GM12878 (cell line): ENCODE measurements around the gene SCTR. TPM values are rescaled to one million over a fixed set of nuclear protein-coding genes. Genes with fewer than 3 reads are reported as not detected.
A peak's percentile ranks its signal among the peaks of the same experiment; 100 is the strongest.

Experiments used
- ASH2L ChIP-seq: fragments of 300-600, 200-600 bp; sonication (generic); IDR thresholded peaks from 2 replicates; pipeline ENCODE4 v1.6.1; 2017; ENCODE audit warnings: low read depth, mild to moderate bottlenecking, borderline replicate concordance
- BRCA1 ChIP-seq: IDR thresholded peaks from 2 replicates; pipeline ENCODE4 v1.6.1; 2011; ENCODE audit warnings: low read depth, low read length, improper control_type of control experiment
- CHD4 ChIP-seq: fragments of 200-600 bp; sonication (generic); IDR thresholded peaks from 2 replicates; pipeline ENCODE4 v1.6.1; 2016; ENCODE audit warnings: mild to moderate bottlenecking
- EGR1 ChIP-seq, 2 experiments: IDR thresholded peaks; 1 replicate in 1 of 2; 2 replicates in 1 of 2; pipeline ENCODE4 v1.6.1; 2011 to 2012; ENCODE audit warnings: low read depth in 2 of 2, low read length in 2 of 2, borderline replicate concordance in 1 of 2, mild to moderate bottlenecking in 1 of 2, moderate library complexity in 1 of 2
- EP300 ChIP-seq, 2 experiments: fragments of 150-350 bp in 1 of 2; IDR thresholded peaks; 2 replicates each; pipeline ENCODE4 v1.6.1; 2011 to 2012; ENCODE audit warnings: low read depth in 2 of 2, low read length in 2 of 2, borderline replicate concordance in 1 of 2, improper control_type of control experiment in 1 of 2, inconsistent platforms in 1 of 2; ENCODE audit not compliant: control insufficient read depth in 1 of 2
- HDAC6 ChIP-seq: fragments of 200-600 bp; sonication (generic); IDR thresholded peaks from one replicate; pipeline ENCODE4 v1.8.0; 2017; ENCODE audit warnings: antibody characterized with exemption; ENCODE audit not compliant: unreplicated experiment
- IRF3 ChIP-seq: fragments of 450-650 bp; IDR thresholded peaks from 2 replicates; pipeline ENCODE4 v1.6.1; 2014; ENCODE audit warnings: mild to moderate bottlenecking
- JUNB ChIP-seq: IDR thresholded peaks from 2 replicates; pipeline ENCODE4 v1.6.1; 2016; ENCODE audit warnings: antibody characterized with exemption, mild to moderate bottlenecking
- MTA3 ChIP-seq: IDR thresholded peaks from 2 replicates; pipeline ENCODE4 v1.6.1; 2012; ENCODE audit warnings: low read length, inconsistent platforms, borderline replicate concordance
- NFIC ChIP-seq: IDR thresholded peaks from 2 replicates; pipeline ENCODE4 v1.6.1; 2012; ENCODE audit warnings: low read depth, mild to moderate bottlenecking, inconsistent platforms, low read length, moderate library complexity
- NFYA ChIP-seq: IDR thresholded peaks from 2 replicates; pipeline ENCODE4 v1.6.1; 2011; ENCODE audit warnings: low read depth, mild to moderate bottlenecking, low read length, improper control_type of control experiment, borderline replicate concordance
- PAX5 ChIP-seq: IDR thresholded peaks from 2 replicates; pipeline ENCODE4 v1.6.1; 2011; ENCODE audit warnings: low read depth, low read length, borderline replicate concordance
- POLR2A ChIP-seq: IDR thresholded peaks from 2 replicates; pipeline ENCODE4 v1.6.1; 2011; ENCODE audit warnings: low read depth, mild to moderate bottlenecking, low read length
- POU2F2 ChIP-seq: IDR thresholded peaks from 3 replicates; pipeline ENCODE4 v1.6.1; 2011; ENCODE audit warnings: low read depth, mild to moderate bottlenecking, low read length, borderline replicate concordance
- RAD51 ChIP-seq: fragments of 450-650 bp; IDR thresholded peaks from 2 replicates; pipeline ENCODE4 v1.6.1; 2016; ENCODE audit warnings: moderate library complexity, mild to moderate bottlenecking, inconsistent platforms
- SKIL ChIP-seq: fragments of 450-650 bp; IDR thresholded peaks from 2 replicates; pipeline ENCODE4 v1.6.1; 2017; ENCODE audit warnings: mild to moderate bottlenecking, low read depth, inconsistent platforms; ENCODE audit not compliant: poor library complexity, severe bottlenecking
- SUZ12 ChIP-seq: fragments of 200-600 bp; sonication (generic); IDR thresholded peaks from one replicate; pipeline ENCODE4 v1.6.1; 2018; ENCODE audit warnings: antibody characterized with exemption, mild to moderate bottlenecking; ENCODE audit not compliant: unreplicated experiment
- TCF3 ChIP-seq: IDR thresholded peaks from 2 replicates; pipeline ENCODE4 v1.6.1; 2012; ENCODE audit warnings: low read depth, mild to moderate bottlenecking, low read length, borderline replicate concordance; ENCODE audit not compliant: insufficient read depth
- ZBTB33 ChIP-seq: fragments of 450-650 bp; IDR thresholded peaks from 2 replicates; pipeline ENCODE4 v1.6.1; 2017; ENCODE audit warnings: mild to moderate bottlenecking
- ZNF592 ChIP-seq: fragments of 450-650 bp; IDR thresholded peaks from 2 replicates; pipeline ENCODE4 v1.6.1; 2017; ENCODE audit warnings: mild to moderate bottlenecking, moderate library complexity
- polyA plus RNA-seq, 11 experiments: library from polyadenylated mRNA; depleted of rRNA in 4 of 11; unstranded in 6 of 11; stranded (reverse) in 5 of 11; fragments of >200 nt; fragmentation: Nextera tagmentation in 4 of 11; fragmentation: Illumina TruSeq in 1 of 11; extraction: Ambion mirVana in 4 of 11; extraction: Trizol in 1 of 11; gene quantifications; 1 replicate in 1 of 11; 2 replicates in 10 of 11; pipeline versions ENCODE4 v1.2.1 to v1.2.3, GENCODE V29; 2011 to 2016; ENCODE audit warnings: inconsistent platforms in 2 of 11, missing spikeins in 2 of 11, low read depth in 1 of 11
- total RNA-seq, 4 experiments: library from RNA; depleted of rRNA in 3 of 4; stranded (reverse); fragments of >200 nt in 3 of 4; fragmentation: Illumina TruSeq in 1 of 4; extraction: Trizol in 1 of 4; gene quantifications; 2 replicates each; pipeline versions ENCODE4 v1.2.1 to v1.2.3, GENCODE V29; 2013 to 2021

Gene SCTR
- total and polyA plus RNA-seq, 10 of the 15 experiments (the other 5 are each of a cell fraction or from before 2014, with no cell fraction given): 0.26 TPM; not detected in 9

DNA sequence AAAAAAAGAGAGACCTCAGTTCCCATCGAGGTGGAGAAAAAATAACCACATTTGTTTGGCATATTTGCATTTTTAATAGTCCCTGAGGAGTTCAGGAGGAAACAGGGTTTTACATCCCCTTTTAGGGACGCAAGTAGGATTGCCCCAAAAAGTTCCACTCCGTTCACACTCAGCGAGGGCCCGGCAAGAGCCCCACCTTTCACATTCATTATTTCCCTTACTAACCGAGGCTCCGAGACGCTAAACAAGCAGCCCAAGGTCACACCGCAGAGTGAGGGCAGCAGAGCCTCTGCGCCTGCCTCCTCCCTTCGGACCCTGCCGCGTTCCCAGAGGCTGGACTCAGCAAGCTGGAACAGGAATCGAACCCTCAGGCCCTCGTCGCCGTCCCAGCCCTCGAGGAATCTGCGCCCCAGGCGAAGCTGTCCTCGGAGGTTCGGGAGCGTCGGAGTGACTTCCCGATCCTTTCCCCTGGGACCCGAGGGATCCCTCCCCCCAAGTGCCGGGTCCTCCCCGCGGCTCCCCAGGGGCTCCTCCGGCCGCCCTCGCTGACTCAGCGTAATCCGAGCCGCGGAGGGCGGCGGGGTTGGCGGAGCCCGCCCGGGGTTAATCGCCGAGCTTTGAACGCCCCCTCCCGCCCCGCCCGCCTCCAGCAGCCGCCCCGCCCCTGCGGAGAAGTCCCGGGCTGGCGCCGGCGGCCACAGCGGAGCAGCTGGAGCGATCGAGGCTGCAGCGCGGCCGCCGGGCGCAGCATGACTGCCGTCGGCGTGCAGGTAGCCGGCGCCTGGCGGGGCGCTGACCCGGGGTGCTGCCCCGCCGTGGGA, 92.9 kb downstream of the SCTR start, which contains the start of gene TMEM37 (continued):
- TF ChIP-seq ZBTB33 (no peak), MTA3 (no peak), JUNB (no peak), ZNF592 (no peak), BRCA1 (no peak), IRF3 (no peak), PAX5 (no peak; the same call in none of the 2 replicates), NFYA (no peak), HDAC6 (no peak), ASH2L (no peak), POU2F2 (peak; percentile 96), SKIL (peak; percentile 99), NFIC (no peak; the same call in 1 of the 2 replicates), CHD4 (no peak), TCF3 (no peak), SUZ12 (no peak), EGR1 (IDR thresholded peaks at IDR 0.05; ENCODE audit: borderline replicate concordance in 1 of 2, low read depth in 2 of 2, low read length in 2 of 2) (0 out of 3 replicates have a peak, but pooled peaks of 1 of the 2 experiments have one; percentile 44), RAD51 (no peak), EP300 (IDR thresholded peaks at IDR 0.05; ENCODE audit: borderline replicate concordance in 1 of 2, control insufficient read depth in 1 of 2, low read depth in 2 of 2, low read length in 2 of 2) (peak; percentile 81 to 85; a peak in 3 of 4 replicates), POLR2A (no peak)
